ENCODE measurements around the gene ANAPC13. TPM values are rescaled to one million over a fixed set of nuclear protein-coding genes. Genes with fewer than 3 reads are reported as not detected.

The ANAPC13 gene
- 58.1 TPM for total RNA-seq
- long read RNA-seq, transcript ANAPC13-201 (3 exons, 1,209 nt): major isoform, 30 of 49 reads
- long read RNA-seq, transcript ANAPC13-204 (3 exons, 1,840 nt): minor isoform, 19 of 49 reads
- long read RNA-seq, partial matches to known transcripts: 0 of 49 reads
- long read RNA-seq, other reads (novel, unspliced or antisense): 0 of 49 reads

GRCh38 chr3:134485718-134486576 is at the start of gene ANAPC13, which contains the start of gene CEP63:
ANAPC13 (minus strand) TSS chr3:134485985; CDS start chr3:134482904, 3,081 bp downstream.
CEP63 (plus strand) TSS chr3:134486057; CDS start chr3:134495321, 9,264 bp downstream.
- peak; percentile 95 for DNase-seq
- TF ChIP-seq, protein P1, sequence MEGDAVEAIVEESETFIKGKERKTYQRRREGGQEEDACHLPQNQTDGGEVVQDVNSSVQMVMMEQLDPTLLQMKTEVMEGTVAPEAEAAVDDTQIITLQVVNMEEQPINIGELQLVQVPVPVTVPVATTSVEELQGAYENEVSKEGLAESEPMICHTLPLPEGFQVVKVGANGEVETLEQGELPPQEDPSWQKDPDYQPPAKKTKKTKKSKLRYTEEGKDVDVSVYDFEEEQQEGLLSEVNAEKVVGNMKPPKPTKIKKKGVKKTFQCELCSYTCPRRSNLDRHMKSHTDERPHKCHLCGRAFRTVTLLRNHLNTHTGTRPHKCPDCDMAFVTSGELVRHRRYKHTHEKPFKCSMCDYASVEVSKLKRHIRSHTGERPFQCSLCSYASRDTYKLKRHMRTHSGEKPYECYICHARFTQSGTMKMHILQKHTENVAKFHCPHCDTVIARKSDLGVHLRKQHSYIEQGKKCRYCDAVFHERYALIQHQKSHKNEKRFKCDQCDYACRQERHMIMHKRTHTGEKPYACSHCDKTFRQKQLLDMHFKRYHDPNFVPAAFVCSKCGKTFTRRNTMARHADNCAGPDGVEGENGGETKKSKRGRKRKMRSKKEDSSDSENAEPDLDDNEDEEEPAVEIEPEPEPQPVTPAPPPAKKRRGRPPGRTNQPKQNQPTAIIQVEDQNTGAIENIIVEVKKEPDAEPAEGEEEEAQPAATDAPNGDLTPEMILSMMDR (IDR thresholded peaks at IDR 0.05): no peak
- Histone ChIP-seq H3K27me3 (no peaks in the 10 kb centered on the region), H3K4me3 (peak within 1 kb of the TSS; percentile 94), H3K36me3 (peaks cover 18% of the 10 kb centered on the region), H3K9me3 (no peaks in the 10 kb centered on the region), H3K27ac (peak within 1 kb of the TSS; percentile 98), H3K4me1 (peaks cover 33% of the 10 kb centered on the region)
- ATAC-seq: peak; percentile 94
- intact Hi-C loops (cut with DNase I): no loop called here

DNA sequence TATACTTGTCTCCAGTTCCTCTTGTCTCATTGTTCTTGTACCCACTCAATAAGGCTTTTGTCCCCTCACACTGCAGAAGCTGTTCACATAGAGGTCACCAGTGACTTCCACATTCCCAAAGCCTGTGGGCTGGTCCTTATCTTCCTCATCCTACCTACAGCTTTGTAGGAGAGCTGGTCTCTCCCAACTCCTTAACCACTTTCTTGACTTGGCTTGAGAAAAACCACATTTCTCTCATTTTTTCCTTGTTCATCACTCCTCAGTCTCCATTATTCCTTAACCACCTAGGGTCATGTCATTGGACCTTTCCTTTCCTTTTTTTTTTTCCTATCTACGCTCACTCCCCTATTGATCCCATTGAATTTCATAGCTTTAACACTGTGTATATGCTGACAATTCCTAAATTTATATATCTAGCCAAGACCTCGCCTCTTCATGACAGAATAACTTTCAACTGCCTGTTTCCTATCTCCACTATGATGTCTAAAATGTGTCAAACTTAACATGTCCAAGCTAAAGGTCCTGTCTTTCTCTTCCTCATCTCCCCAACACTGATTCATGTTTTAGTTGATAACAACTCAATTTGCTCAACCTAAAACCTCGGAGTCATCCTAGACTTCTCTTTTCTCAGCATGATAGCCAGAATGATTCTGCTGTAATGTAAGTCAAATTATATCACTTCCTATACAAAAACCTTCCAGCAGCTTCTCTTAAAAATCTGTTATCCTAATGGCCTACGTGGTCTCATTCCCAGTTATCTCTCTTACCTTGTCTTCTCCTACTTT is 49.6 kb upstream of the ANAPC13 start:
- Histone ChIP-seq H3K36me3 (peaks cover 46% of the 10 kb centered on the region), H3K9me3 (no peaks in the 10 kb centered on the region), H3K4me1 (no peaks in the 10 kb centered on the region), H3K4me3 (no peak overlapping the region), H3K27me3 (no peaks in the 10 kb centered on the region), H3K27ac (no peak overlapping the region)
- intact Hi-C loops (cut with DNase I): no loop called here
- ATAC-seq (no peak), DNase-seq (no peak)
- TF ChIP-seq, protein P1 (IDR thresholded peaks at IDR 0.05): no peak

- H3K4me3 ChIP-seq: no peak overlapping the region
- intact Hi-C loops (cut with DNase I): no loop called here
- H3K27me3 ChIP-seq: no peaks in the 10 kb centered on the region
- ATAC-seq (no peak), DNase-seq (no peak)
- no peaks in the 10 kb centered on the region for H3K9me3 ChIP-seq
- no peaks in the 10 kb centered on the region for H3K4me1 ChIP-seq
- no peak overlapping the region for H3K27ac ChIP-seq
- peaks cover 43% of the 10 kb centered on the region for H3K36me3 ChIP-seq
- TF ChIP-seq, protein P1 (IDR thresholded peaks at IDR 0.05): no peak
Measured at GRCh38 chr3:134533493-134533892, 47.7 kb upstream of the ANAPC13 start.

- Histone ChIP-seq H3K27ac (no peak overlapping the region), H3K9me3 (peaks cover 25% of the 10 kb centered on the region), H3K4me3 (no peak overlapping the region), H3K4me1 (no peaks in the 10 kb centered on the region), H3K36me3 (no peaks in the 10 kb centered on the region), H3K27me3 (no peaks in the 10 kb centered on the region)
- no peak for DNase-seq
- no peak for ATAC-seq
- intact Hi-C loops (cut with DNase I): no loop called here
- TF ChIP-seq, protein P1 (IDR thresholded peaks at IDR 0.05): no peak
Measured at GRCh38 chr3:134527538-134528186, 41.9 kb upstream of the ANAPC13 start.

- no peaks in the 10 kb centered on the region for H3K27me3 ChIP-seq
- TF ChIP-seq, protein P1 (IDR thresholded peaks at IDR 0.05): peak; percentile 14
- H3K9me3 ChIP-seq: peaks cover 28% of the 10 kb centered on the region
- no peaks in the 10 kb centered on the region for H3K4me1 ChIP-seq
- ATAC-seq (peak; percentile 60), DNase-seq (no peak)
- intact Hi-C loops (cut with DNase I): no loop called here
- H3K36me3 ChIP-seq: no peaks in the 10 kb centered on the region
- no peak overlapping the region for H3K4me3 ChIP-seq
- no peak overlapping the region for H3K27ac ChIP-seq
Measured at GRCh38 chr3:134527037-134527436, 41.3 kb upstream of the ANAPC13 start.

All from upper lobe of right lung (tissue), 1 donor.